SK-N-SH treated with all-trans-retinoic acid at 6 μM for 48 hours (cell line): ENCODE results near the gene SH3PXD2A.

Source experiments
- ATAC-seq: fragments of 200-7000 bp; cut with Tn5 transposase; 3 replicates; pipeline ENCODE4 v1.9.1; 2020; ENCODE audit warnings: mild to moderate bottlenecking, moderate library complexity
- ARNTL ChIP-seq: fragments of 450-650 bp; formaldehyde crosslinking; IDR thresholded peaks from 2 replicates; pipeline ENCODE4 v1.5.0; 2020; ENCODE audit warnings: low read depth, mild to moderate bottlenecking, moderate library complexity, borderline replicate concordance
- CREB5 ChIP-seq: fragments of 250-450 bp; sonication (Bioruptor Pico); IDR thresholded peaks from 2 replicates; pipeline ENCODE4 v1.5.1; 2020; ENCODE audit warnings: low read depth, mild to moderate bottlenecking, moderate library complexity
- CSDC2 ChIP-seq: fragments of 250-450 bp; sonication (Bioruptor Pico); IDR thresholded peaks from 2 replicates; pipeline ENCODE4 v1.5.0; 2020; ENCODE audit warnings: mild to moderate bottlenecking, moderate library complexity
- ESRRG ChIP-seq: fragments of 250-450 bp; sonication (Bioruptor Pico); IDR thresholded peaks from 2 replicates; pipeline ENCODE4 v1.6.1; 2021; ENCODE audit warnings: mild to moderate bottlenecking
- GLIS3 ChIP-seq: fragments of 250-450 bp; sonication (Bioruptor Pico); IDR thresholded peaks from 2 replicates; pipeline ENCODE4 v1.5.0; 2020; ENCODE audit warnings: mild to moderate bottlenecking, moderate library complexity
- ISL1 ChIP-seq: fragments of 250-450 bp; sonication (Bioruptor Pico); IDR thresholded peaks from 2 replicates; pipeline ENCODE4 v2.1.2; 2022; ENCODE audit warnings: mild to moderate bottlenecking, moderate library complexity
- OSR1 ChIP-seq: fragments of 250-450 bp; sonication (Bioruptor Pico); IDR thresholded peaks from 2 replicates; pipeline ENCODE4 v1.8.0; 2022; ENCODE audit warnings: moderate library complexity, mild to moderate bottlenecking, inconsistent platforms
- PATZ1 ChIP-seq: fragments of 250-450 bp; sonication (Bioruptor Pico); IDR thresholded peaks from 2 replicates; pipeline ENCODE4 v1.8.0; 2020; ENCODE audit warnings: mild to moderate bottlenecking, moderate library complexity, borderline replicate concordance
- POU6F1 ChIP-seq: fragments of 250-450 bp; sonication (Bioruptor Pico); IDR thresholded peaks from 2 replicates; pipeline ENCODE4 v1.8.0; 2021; ENCODE audit warnings: low read depth, mild to moderate bottlenecking, moderate library complexity, borderline replicate concordance
- PPARA ChIP-seq: fragments of 250-450 bp; sonication (Bioruptor Pico); IDR thresholded peaks from 2 replicates; pipeline ENCODE4 v1.5.0; 2020; ENCODE audit warnings: mild to moderate bottlenecking, borderline replicate concordance
- SNAI2 ChIP-seq: fragments of 250-450 bp; sonication (Bioruptor Pico); IDR thresholded peaks from 2 replicates; pipeline ENCODE4 v1.5.0; 2020; ENCODE audit warnings: mild to moderate bottlenecking, moderate library complexity
- TCF4 ChIP-seq: fragments of 250-450 bp; sonication (Bioruptor Pico); IDR thresholded peaks from 2 replicates; pipeline ENCODE4 v1.8.0; 2021; ENCODE audit warnings: mild to moderate bottlenecking, moderate library complexity, borderline replicate concordance
- TOX ChIP-seq: fragments of 250-450 bp; sonication (Bioruptor Pico); IDR thresholded peaks from 2 replicates; pipeline ENCODE4 v1.8.0; 2021; ENCODE audit warnings: mild to moderate bottlenecking, moderate library complexity, borderline replicate concordance
- TSHZ2 ChIP-seq: fragments of 250-450 bp; sonication (Bioruptor Pico); IDR thresholded peaks from 2 replicates; pipeline ENCODE4 v1.5.0; 2020; ENCODE audit warnings: mild to moderate bottlenecking, moderate library complexity
- ZC3H10 ChIP-seq: fragments of 250-450 bp; sonication (Bioruptor Pico); IDR thresholded peaks from 2 replicates; pipeline ENCODE4 v1.5.1; 2021; ENCODE audit warnings: mild to moderate bottlenecking, moderate library complexity
- ZFP3 ChIP-seq: fragments of 250-450 bp; sonication (Bioruptor Pico); IDR thresholded peaks from 2 replicates; pipeline ENCODE4 v1.5.0; 2020; ENCODE audit warnings: mild to moderate bottlenecking, moderate library complexity
- ZFP30 ChIP-seq: fragments of 450-650 bp; formaldehyde crosslinking; IDR thresholded peaks from 2 replicates; pipeline ENCODE4 v1.5.0; 2022; ENCODE audit warnings: mild to moderate bottlenecking, moderate library complexity
- ZNF565 ChIP-seq: fragments of 450-650 bp; formaldehyde crosslinking; conservative IDR thresholded peaks from 2 replicates; pipeline ENCODE4 v1.5.0; 2020; ENCODE audit warnings: low read depth, mild to moderate bottlenecking, moderate library complexity
- ZNF70 ChIP-seq: fragments of 450-650 bp; formaldehyde crosslinking; IDR thresholded peaks from 2 replicates; pipeline ENCODE4 v1.5.0; 2020; ENCODE audit warnings: mild to moderate bottlenecking, moderate library complexity
- ZNF8 ChIP-seq: fragments of 450-650 bp; formaldehyde crosslinking; IDR thresholded peaks from 2 replicates; pipeline ENCODE4 v1.5.0; 2020; ENCODE audit warnings: mild to moderate bottlenecking, moderate library complexity

Gene SH3PXD2A

GRCh38 chr10:103590744-103591291 is 264.6 kb downstream of the SH3PXD2A start:
- no peak for ATAC-seq

GRCh38 chr10:103590060-103590459 is 265.3 kb downstream of the SH3PXD2A start:
- no peak for ATAC-seq
- TF ChIP-seq POU6F1 (CRISPR knock-in tag) (no peak), ARNTL (CRISPR knock-in tag) (no peak), GLIS3 (CRISPR knock-in tag) (no peak), PATZ1 (CRISPR knock-in tag) (no peak), TOX (no peak), ESRRG (CRISPR knock-in tag) (no peak), ISL1 (no peak), PPARA (CRISPR knock-in tag) (no peak), ZNF70 (CRISPR knock-in tag) (no peak), TCF4 (CRISPR knock-in tag) (no peak), OSR1 (no peak), SNAI2 (CRISPR knock-in tag) (no peak), CSDC2 (CRISPR knock-in tag) (no peak), ZC3H10 (no peak), ZFP30 (CRISPR knock-in tag) (no peak), ZNF565 (CRISPR knock-in tag) (no peak)

More at GRCh38 chr10:103590744-103591291, 264.6 kb downstream of the SH3PXD2A start:
- no peak for TF ChIP-seq PATZ1 (CRISPR knock-in tag)
- no peak for TF ChIP-seq ZC3H10
- no peak for TF ChIP-seq POU6F1 (CRISPR knock-in tag)
- no peak for TF ChIP-seq ISL1
- TF ChIP-seq ZFP3 (CRISPR knock-in tag): no peak
- TF ChIP-seq GLIS3 (CRISPR knock-in tag): no peak
- TF ChIP-seq CREB5 (CRISPR knock-in tag): no peak
- TF ChIP-seq OSR1: no peak
- no peak for TF ChIP-seq ZNF8
- TF ChIP-seq SNAI2 (CRISPR knock-in tag): no peak
- TF ChIP-seq ZNF70 (CRISPR knock-in tag): no peak
- no peak for TF ChIP-seq TSHZ2 (CRISPR knock-in tag)
